K562 (cell line): ENCODE measurements around the gene AURKB. TPM values are rescaled to one million over a fixed set of nuclear protein-coding genes. Genes with fewer than 3 reads are reported as not detected.
A peak's percentile ranks its signal among the peaks of the same experiment; 100 is the strongest.

ENCODE experiments used
- ARID2 ChIP-seq: fragments of 450-650 bp; IDR thresholded peaks from 2 replicates; pipeline ENCODE4 v1.6.1; 2017; ENCODE audit warnings: antibody characterized with exemption, mild to moderate bottlenecking
- HDAC6 ChIP-seq: IDR thresholded peaks from 2 replicates; pipeline ENCODE4 v1.6.1; 2012; ENCODE audit warnings: low read depth, mild to moderate bottlenecking, control low read depth, inconsistent platforms, low read length, moderate library complexity
- HSF4 ChIP-seq: fragments of 250-450 bp; sonication (Bioruptor Pico); IDR thresholded peaks from 2 replicates; pipeline ENCODE4 v2.1.2; 2022; ENCODE audit warnings: mild to moderate bottlenecking, moderate library complexity, borderline replicate concordance
- KDM2B ChIP-seq: fragments of 250-450 bp; sonication (Bioruptor Pico); IDR thresholded peaks from 2 replicates; pipeline ENCODE4 v1.8.0; 2021; ENCODE audit warnings: mild to moderate bottlenecking, moderate library complexity
- MAFK ChIP-seq: IDR thresholded peaks from 2 replicates; pipeline ENCODE4 v1.6.1; 2011; ENCODE audit warnings: low read length, improper control_type of control experiment
- NR2F6 ChIP-seq: fragments of 450-650 bp; formaldehyde crosslinking; IDR thresholded peaks from 2 replicates; pipeline ENCODE4 v1.4.0; 2020; ENCODE audit warnings: mild to moderate bottlenecking
- POLR2A ChIP-seq: fragments of 450-650 bp; conservative IDR thresholded peaks from 2 replicates; pipeline ENCODE4 v1.6.1; 2016
- TCF7 ChIP-seq: sonication (generic); IDR thresholded peaks from 2 replicates; pipeline ENCODE4 v1.6.1; 2016; ENCODE audit warnings: antibody characterized with exemption, borderline replicate concordance
- ZNF583 ChIP-seq: fragments of 250-450 bp; sonication (Bioruptor Pico); IDR thresholded peaks from 2 replicates; pipeline ENCODE4 v1.4.0; 2020
- polyA plus RNA-seq, 8 experiments: library from polyadenylated mRNA; depleted of rRNA in 4 of 8; stranded (reverse) in 5 of 8; unstranded in 3 of 8; fragments of >200 nt; fragmentation: Nextera tagmentation in 2 of 8; fragmentation: Illumina TruSeq in 1 of 8; extraction: Ambion mirVana in 2 of 8; extraction: Trizol in 1 of 8; gene quantifications; 2 replicates each; pipeline versions ENCODE4 v1.2.1 to v1.2.3, GENCODE V29; 2011 to 2014; ENCODE audit warnings: inconsistent platforms in 1 of 8, missing spikeins in 1 of 8
- total RNA-seq, 7 experiments: library from RNA; depleted of rRNA in 6 of 7; stranded (reverse); fragments of >200 nt in 6 of 7; fragmentation: Illumina TruSeq in 2 of 7; extraction: Trizol in 2 of 7; gene quantifications; 2 replicates each; pipeline versions ENCODE4 v1.2.1 to v1.2.3, GENCODE V29; 2011 to 2021; ENCODE audit warnings: low replicate concordance in 1 of 7
- TF ChIP-seq, protein P1 (sequence below): fragments of 450-650 bp; IDR thresholded peaks from 2 replicates; pipeline ENCODE4 v1.6.1; 2017; ENCODE audit warnings: antibody characterized with exemption, mild to moderate bottlenecking
- TF ChIP-seq, protein P2 (sequence below): IDR thresholded peaks from 2 replicates; pipeline ENCODE4 v1.6.1; 2011; ENCODE audit warnings: borderline replicate concordance, low read depth, mild to moderate bottlenecking, moderate library complexity, low read length; ENCODE audit not compliant: insufficient read depth, poor library complexity, severe bottlenecking
- TF ChIP-seq, protein P3 (sequence below): fragments of 450-650 bp; IDR thresholded peaks from 2 replicates; pipeline ENCODE4 v1.6.1; 2017; ENCODE audit warnings: antibody characterized with exemption
- TF ChIP-seq, protein P4 (sequence below): fragments of 200-400 bp; formaldehyde crosslinking; IDR thresholded peaks from 2 replicates; pipeline ENCODE4 v1.6.1; 2017; ENCODE audit warnings: mild to moderate bottlenecking, low read depth, low read length, moderate library complexity

Gene AURKB
- total and polyA plus RNA-seq, 9 of the 15 experiments (the other 6 are each of a cell fraction or from before 2014, with no cell fraction given), result 27.2 to 114 (median 74.8) TPM

DNA sequence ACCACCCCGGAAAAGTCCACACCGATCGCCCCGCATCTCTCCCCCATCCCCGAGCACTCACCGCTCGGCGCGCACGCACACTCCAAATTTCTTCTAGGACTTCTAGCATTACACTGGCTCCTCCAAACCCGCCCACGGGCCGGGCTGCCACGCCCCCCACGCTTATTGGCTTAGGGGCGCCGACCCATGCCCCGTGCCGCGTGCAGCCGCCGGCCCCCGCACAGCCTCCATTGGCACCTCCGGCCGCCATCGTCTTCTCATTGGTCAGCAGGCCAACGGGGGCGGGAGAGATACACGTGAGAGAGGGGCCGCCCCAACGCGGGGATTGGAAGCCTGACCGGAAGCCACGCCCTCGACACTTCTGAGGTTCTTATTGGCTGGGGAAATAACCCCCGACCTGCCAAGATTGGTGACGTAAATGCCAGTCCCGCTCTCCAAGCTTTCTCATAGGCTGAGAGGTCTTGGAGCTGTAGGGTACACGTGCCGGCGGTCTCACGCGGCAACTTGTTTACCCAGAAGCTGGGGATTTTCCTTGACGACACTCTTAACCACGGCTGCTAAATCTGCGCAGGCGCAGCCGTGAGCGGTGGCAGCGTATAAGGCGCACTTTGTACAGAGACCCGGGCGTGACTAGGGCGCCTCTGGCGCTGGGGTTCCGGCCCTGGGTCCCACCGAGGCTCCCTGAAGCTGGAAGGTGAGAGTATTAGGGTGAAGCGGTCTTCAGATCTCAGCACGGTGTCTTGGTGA, 54.0 kb downstream of the AURKB start (continued):
- TF ChIP-seq, protein P1, sequence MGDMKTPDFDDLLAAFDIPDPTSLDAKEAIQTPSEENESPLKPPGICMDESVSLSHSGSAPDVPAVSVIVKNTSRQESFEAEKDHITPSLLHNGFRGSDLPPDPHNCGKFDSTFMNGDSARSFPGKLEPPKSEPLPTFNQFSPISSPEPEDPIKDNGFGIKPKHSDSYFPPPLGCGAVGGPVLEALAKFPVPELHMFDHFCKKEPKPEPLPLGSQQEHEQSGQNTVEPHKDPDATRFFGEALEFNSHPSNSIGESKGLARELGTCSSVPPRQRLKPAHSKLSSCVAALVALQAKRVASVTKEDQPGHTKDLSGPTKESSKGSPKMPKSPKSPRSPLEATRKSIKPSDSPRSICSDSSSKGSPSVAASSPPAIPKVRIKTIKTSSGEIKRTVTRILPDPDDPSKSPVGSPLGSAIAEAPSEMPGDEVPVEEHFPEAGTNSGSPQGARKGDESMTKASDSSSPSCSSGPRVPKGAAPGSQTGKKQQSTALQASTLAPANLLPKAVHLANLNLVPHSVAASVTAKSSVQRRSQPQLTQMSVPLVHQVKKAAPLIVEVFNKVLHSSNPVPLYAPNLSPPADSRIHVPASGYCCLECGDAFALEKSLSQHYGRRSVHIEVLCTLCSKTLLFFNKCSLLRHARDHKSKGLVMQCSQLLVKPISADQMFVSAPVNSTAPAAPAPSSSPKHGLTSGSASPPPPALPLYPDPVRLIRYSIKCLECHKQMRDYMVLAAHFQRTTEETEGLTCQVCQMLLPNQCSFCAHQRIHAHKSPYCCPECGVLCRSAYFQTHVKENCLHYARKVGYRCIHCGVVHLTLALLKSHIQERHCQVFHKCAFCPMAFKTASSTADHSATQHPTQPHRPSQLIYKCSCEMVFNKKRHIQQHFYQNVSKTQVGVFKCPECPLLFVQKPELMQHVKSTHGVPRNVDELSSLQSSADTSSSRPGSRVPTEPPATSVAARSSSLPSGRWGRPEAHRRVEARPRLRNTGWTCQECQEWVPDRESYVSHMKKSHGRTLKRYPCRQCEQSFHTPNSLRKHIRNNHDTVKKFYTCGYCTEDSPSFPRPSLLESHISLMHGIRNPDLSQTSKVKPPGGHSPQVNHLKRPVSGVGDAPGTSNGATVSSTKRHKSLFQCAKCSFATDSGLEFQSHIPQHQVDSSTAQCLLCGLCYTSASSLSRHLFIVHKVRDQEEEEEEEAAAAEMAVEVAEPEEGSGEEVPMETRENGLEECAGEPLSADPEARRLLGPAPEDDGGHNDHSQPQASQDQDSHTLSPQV, result no peak
- TF ChIP-seq TCF7 (0 out of 2 replicates have a peak, but pooled peaks have one; percentile 39), ZNF583 (peak; percentile 97), POLR2A (peak; percentile 71), ARID2 (no peak), KDM2B (CRISPR knock-in tag) (no peak), HDAC6 (no peak), MAFK (no peak), NR2F6 (CRISPR knock-in tag) (no peak), HSF4 (no peak)
- TF ChIP-seq, protein P2, sequence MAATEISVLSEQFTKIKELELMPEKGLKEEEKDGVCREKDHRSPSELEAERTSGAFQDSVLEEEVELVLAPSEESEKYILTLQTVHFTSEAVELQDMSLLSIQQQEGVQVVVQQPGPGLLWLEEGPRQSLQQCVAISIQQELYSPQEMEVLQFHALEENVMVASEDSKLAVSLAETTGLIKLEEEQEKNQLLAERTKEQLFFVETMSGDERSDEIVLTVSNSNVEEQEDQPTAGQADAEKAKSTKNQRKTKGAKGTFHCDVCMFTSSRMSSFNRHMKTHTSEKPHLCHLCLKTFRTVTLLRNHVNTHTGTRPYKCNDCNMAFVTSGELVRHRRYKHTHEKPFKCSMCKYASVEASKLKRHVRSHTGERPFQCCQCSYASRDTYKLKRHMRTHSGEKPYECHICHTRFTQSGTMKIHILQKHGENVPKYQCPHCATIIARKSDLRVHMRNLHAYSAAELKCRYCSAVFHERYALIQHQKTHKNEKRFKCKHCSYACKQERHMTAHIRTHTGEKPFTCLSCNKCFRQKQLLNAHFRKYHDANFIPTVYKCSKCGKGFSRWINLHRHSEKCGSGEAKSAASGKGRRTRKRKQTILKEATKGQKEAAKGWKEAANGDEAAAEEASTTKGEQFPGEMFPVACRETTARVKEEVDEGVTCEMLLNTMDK, result no peak
- TF ChIP-seq, protein P3, sequence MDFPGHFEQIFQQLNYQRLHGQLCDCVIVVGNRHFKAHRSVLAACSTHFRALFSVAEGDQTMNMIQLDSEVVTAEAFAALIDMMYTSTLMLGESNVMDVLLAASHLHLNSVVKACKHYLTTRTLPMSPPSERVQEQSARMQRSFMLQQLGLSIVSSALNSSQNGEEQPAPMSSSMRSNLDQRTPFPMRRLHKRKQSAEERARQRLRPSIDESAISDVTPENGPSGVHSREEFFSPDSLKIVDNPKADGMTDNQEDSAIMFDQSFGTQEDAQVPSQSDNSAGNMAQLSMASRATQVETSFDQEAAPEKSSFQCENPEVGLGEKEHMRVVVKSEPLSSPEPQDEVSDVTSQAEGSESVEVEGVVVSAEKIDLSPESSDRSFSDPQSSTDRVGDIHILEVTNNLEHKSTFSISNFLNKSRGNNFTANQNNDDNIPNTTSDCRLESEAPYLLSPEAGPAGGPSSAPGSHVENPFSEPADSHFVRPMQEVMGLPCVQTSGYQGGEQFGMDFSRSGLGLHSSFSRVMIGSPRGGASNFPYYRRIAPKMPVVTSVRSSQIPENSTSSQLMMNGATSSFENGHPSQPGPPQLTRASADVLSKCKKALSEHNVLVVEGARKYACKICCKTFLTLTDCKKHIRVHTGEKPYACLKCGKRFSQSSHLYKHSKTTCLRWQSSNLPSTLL, result 0 out of 2 replicates have a peak, but pooled peaks have one; percentile 15
- TF ChIP-seq, protein P4, sequence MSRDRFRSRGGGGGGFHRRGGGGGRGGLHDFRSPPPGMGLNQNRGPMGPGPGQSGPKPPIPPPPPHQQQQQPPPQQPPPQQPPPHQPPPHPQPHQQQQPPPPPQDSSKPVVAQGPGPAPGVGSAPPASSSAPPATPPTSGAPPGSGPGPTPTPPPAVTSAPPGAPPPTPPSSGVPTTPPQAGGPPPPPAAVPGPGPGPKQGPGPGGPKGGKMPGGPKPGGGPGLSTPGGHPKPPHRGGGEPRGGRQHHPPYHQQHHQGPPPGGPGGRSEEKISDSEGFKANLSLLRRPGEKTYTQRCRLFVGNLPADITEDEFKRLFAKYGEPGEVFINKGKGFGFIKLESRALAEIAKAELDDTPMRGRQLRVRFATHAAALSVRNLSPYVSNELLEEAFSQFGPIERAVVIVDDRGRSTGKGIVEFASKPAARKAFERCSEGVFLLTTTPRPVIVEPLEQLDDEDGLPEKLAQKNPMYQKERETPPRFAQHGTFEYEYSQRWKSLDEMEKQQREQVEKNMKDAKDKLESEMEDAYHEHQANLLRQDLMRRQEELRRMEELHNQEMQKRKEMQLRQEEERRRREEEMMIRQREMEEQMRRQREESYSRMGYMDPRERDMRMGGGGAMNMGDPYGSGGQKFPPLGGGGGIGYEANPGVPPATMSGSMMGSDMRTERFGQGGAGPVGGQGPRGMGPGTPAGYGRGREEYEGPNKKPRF, result no peak
